Epithelial cell of proximal tubule (primary cell): Measurements from ENCODE around the gene AKAP13. TPM values are rescaled to one million over a fixed set of nuclear protein-coding genes. Genes with fewer than 3 reads are reported as not detected.

Source experiments
- DNase-seq: peaks from one replicate; pipeline ENCODE4 v3.0.0-alpha.2; 2011; ENCODE audit warnings: low read depth
- H3K4me3 ChIP-seq: 2 replicates; pipeline ENCODE4 v1.5.1; 2011; ENCODE audit warnings: low read depth, mild to moderate bottlenecking, low read length
- CTCF ChIP-seq: conservative IDR thresholded peaks from 2 replicates; pipeline ENCODE4 v1.5.1; 2012; ENCODE audit warnings: low read depth, mild to moderate bottlenecking, low read length
- total RNA-seq: library from RNA; depleted of rRNA; stranded (reverse); fragments of >200 nt; gene quantifications from 2 replicates; pipeline ENCODE4 v1.2.3, GENCODE V29; 2015

The AKAP13 gene
- total RNA-seq, 1 donor from 2014 or later = 40.9 TPM

GRCh38 chr15:85396554-85396953 lies 16.2 kb downstream of the AKAP13 start:
- DNase-seq = no peak
- no peak for TF ChIP-seq CTCF
- no peak overlapping the region for H3K4me3 ChIP-seq

GRCh38 chr15:85397151-85397550 lies 16.7 kb downstream of the AKAP13 start:
- TF ChIP-seq CTCF = no peak
- DNase-seq = no peak
- no peak overlapping the region for H3K4me3 ChIP-seq

GRCh38 chr15:85397926-85398325 lies 17.5 kb downstream of the AKAP13 start:
- H3K4me3 ChIP-seq = no peak overlapping the region
- no peak for TF ChIP-seq CTCF
- DNase-seq = no peak

GRCh38 chr15:85398822-85399221 lies 18.4 kb downstream of the AKAP13 start:
- no peak for DNase-seq
- TF ChIP-seq CTCF = no peak
- no peak overlapping the region for H3K4me3 ChIP-seq

- H3K4me3 ChIP-seq = no peak overlapping the region
- TF ChIP-seq CTCF = no peak
- DNase-seq = no peak
These were observed 19.2 kb downstream of the AKAP13 start for GRCh38 chr15:85399627-85400026.

GRCh38 chr15:85400606-85401005 lies 20.2 kb downstream of the AKAP13 start:
- no peak for DNase-seq
- no peak for TF ChIP-seq CTCF
- no peak overlapping the region for H3K4me3 ChIP-seq

GRCh38 chr15:85401108-85401774 lies 20.8 kb downstream of the AKAP13 start:
- no peak for DNase-seq
- no peak for TF ChIP-seq CTCF
- no peak overlapping the region for H3K4me3 ChIP-seq
